ENCODE results near the gene MBD3L2. TPM values are rescaled to one million over a fixed set of nuclear protein-coding genes. Genes with fewer than 3 reads are reported as not detected.

MBD3L2 gene
- total RNA-seq, 1 donor from 2014 or later = not detected

DNA sequence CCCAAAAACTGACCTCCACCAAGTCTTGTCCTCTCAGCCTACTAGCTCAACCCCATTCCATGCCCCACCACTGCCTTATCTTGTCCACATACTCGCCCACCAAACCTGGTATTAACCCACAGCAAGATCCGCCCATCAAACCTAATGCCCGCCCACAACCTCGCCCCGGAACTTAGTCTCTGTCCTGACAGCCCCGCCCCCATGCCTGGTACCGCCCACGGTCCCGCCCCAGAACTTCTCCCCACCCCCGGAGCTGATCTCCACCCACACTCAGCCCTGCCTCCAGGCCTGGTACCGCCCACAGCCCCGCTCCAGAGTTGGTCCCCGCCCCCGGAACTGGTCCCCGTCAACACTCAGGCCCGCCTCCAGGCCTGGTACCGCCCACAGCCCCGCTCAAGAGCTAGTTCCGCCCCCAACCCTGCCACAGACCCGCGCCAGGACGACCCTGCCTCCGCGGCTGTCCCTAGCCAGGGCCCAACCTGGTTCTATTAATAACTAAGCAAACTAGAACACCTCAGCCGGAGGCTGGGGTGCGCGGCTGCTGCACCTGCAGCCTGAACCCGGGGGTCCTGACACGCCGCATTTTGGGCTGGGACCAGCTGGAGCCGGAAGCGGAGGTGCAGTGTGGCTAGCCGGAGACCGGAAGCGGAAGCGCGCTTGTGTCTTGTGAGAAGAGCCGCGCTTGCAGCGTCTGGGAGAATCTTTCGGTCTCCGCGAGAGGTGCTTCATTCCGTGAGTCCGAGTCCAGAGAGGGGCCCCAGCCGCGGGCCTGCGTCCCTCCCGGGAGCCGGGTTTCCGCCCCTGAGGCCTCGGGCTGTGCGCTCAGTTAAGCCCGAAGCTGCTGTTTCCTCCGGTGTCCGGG lies 20.2 kb downstream of the MBD3L2 start, which contains the start of gene ZNF557:
ZNF557 (plus strand) TSS at position 662 of the 862 bp plus-strand sequence. CDS start 5,372 bp downstream, outside the sequence.
- Histone ChIP-seq H3K27ac (no peak within 1 kb of the TSS), H3K9me3 (ENCODE audit: low read depth) (peaks cover 5% of the 10 kb centered on the region), H3K4me1 (peaks cover 3% of the 10 kb centered on the region), H3K4me2 (peak within 1 kb of the TSS; percentile 98), H3F3A (ENCODE audit: low read depth) (peaks cover 5% of the 10 kb centered on the region), H2AFZ (replicated peaks) (peak within 1 kb of the TSS; percentile 100), H3K79me2 (ENCODE audit: low read depth) (peaks cover 16% of the 10 kb centered on the region), H3K27me3 (no peaks in the 10 kb centered on the region), H3K9ac (peak within 1 kb of the TSS; percentile 60), H3K36me3 (peaks cover 4% of the 10 kb centered on the region), H4K20me1 (ENCODE audit: low read depth) (peaks cover 4% of the 10 kb centered on the region), H3K4me3 (peak within 1 kb of the TSS; percentile 98)
- Mint-ChIP-seq H3K27me3 (ENCODE audit: insufficient read depth, low read depth) (peaks cover 9% of the 10 kb centered on the region), H3K27ac (peak within 1 kb of the TSS; percentile 54), H3K4me1 (peaks cover 3% of the 10 kb centered on the region), H3K9me3 (peaks cover 20% of the 10 kb centered on the region), H3K4me3 (peak within 1 kb of the TSS; percentile 97), H3K36me3 (peaks cover 22% of the 10 kb centered on the region)
- peak; percentile 98 for DNase-seq (ENCODE audit: low spot score)
- no peak for TF ChIP-seq EZH2 (IDR thresholded peaks at IDR 0.05)
- TF ChIP-seq EZH2phosphoT487 (IDR thresholded peaks at IDR 0.05) = no peak
- TF ChIP-seq, protein P1, sequence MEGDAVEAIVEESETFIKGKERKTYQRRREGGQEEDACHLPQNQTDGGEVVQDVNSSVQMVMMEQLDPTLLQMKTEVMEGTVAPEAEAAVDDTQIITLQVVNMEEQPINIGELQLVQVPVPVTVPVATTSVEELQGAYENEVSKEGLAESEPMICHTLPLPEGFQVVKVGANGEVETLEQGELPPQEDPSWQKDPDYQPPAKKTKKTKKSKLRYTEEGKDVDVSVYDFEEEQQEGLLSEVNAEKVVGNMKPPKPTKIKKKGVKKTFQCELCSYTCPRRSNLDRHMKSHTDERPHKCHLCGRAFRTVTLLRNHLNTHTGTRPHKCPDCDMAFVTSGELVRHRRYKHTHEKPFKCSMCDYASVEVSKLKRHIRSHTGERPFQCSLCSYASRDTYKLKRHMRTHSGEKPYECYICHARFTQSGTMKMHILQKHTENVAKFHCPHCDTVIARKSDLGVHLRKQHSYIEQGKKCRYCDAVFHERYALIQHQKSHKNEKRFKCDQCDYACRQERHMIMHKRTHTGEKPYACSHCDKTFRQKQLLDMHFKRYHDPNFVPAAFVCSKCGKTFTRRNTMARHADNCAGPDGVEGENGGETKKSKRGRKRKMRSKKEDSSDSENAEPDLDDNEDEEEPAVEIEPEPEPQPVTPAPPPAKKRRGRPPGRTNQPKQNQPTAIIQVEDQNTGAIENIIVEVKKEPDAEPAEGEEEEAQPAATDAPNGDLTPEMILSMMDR (IDR thresholded peaks at IDR 0.05) = no peak

DNA sequence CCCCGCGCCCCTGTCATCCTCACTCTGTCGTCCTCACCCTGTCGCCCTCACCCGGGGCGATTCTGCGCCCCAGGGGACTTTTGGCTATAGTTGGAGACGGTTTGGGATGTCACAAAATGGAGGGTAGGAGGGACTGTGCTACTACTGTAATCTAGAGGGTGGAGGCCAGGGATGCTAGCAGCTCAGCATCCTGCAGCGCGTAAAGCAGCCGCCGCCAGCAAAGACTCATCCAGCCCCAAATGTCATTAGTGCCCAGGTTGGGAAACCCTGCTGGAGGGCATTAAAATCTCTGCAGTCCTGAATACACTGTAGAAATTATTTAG lies 20.7 kb downstream of the MBD3L2 start:
- no peak for DNase-seq (ENCODE audit: low spot score)
- peaks cover 4% of the 10 kb centered on the region for H4K20me1 ChIP-seq (ENCODE audit: low read depth)
- peak overlapping the region; percentile 97 for H3K4me3 Mint-ChIP-seq
- H3K36me3 ChIP-seq = peaks cover 4% of the 10 kb centered on the region
- H3K9ac ChIP-seq = peak overlapping the region; percentile 60
- H3K9me3 ChIP-seq (ENCODE audit: low read depth) = peaks cover 5% of the 10 kb centered on the region
- H3K4me1 ChIP-seq = peaks cover 3% of the 10 kb centered on the region
- H3K4me2 ChIP-seq = peak overlapping the region; percentile 98
- H3K9me3 Mint-ChIP-seq = peaks cover 23% of the 10 kb centered on the region
- H3K27me3 Mint-ChIP-seq (ENCODE audit: insufficient read depth, low read depth) = peaks cover 7% of the 10 kb centered on the region
- H3K4me1 Mint-ChIP-seq = peaks cover 3% of the 10 kb centered on the region
- peaks cover 5% of the 10 kb centered on the region for H3F3A ChIP-seq (ENCODE audit: low read depth)
- peak overlapping the region; percentile 100 for H2AFZ ChIP-seq (replicated peaks)
- H3K4me3 ChIP-seq = peak overlapping the region; percentile 98
- H3K27me3 ChIP-seq = no peaks in the 10 kb centered on the region
- no peak overlapping the region for H3K27ac ChIP-seq
- no peak for TF ChIP-seq EZH2 (IDR thresholded peaks at IDR 0.05)
- TF ChIP-seq EZH2phosphoT487 (IDR thresholded peaks at IDR 0.05) = no peak
- TF ChIP-seq, protein P1 (IDR thresholded peaks at IDR 0.05) = no peak
- no peak overlapping the region for H3K27ac Mint-ChIP-seq
- peaks cover 16% of the 10 kb centered on the region for H3K79me2 ChIP-seq (ENCODE audit: low read depth)
- H3K36me3 Mint-ChIP-seq = peaks cover 24% of the 10 kb centered on the region

DNA sequence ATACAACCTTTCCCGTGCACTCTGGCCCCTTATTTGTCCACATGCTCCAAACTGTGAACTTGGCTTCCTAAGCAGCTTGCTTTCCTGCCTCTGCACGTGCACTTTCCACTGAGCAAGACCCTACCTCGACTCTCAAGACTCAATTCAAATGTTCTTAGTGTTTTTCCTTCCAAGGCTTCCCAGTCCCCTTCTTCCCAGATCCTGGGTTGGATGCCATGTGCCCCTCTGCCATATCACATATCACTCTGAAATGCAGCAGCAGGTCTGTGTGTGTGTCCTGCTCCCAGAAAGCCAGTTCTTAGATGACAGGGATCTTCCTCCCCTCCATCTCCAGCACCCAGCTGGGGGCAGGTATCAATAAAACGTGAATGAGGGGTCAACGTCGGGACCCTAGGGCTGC lies 23.4 kb downstream of the MBD3L2 start:
- peaks cover 46% of the 10 kb centered on the region for H3K36me3 Mint-ChIP-seq
- peaks cover 14% of the 10 kb centered on the region for H3K36me3 ChIP-seq
- peaks cover 4% of the 10 kb centered on the region for H4K20me1 ChIP-seq (ENCODE audit: low read depth)
- TF ChIP-seq, protein P1 (IDR thresholded peaks at IDR 0.05) = no peak
- TF ChIP-seq EZH2 (IDR thresholded peaks at IDR 0.05) = no peak
- TF ChIP-seq EZH2phosphoT487 (IDR thresholded peaks at IDR 0.05) = no peak
- peaks cover 6% of the 10 kb centered on the region for H3K9me3 ChIP-seq (ENCODE audit: low read depth)
- H3K4me1 ChIP-seq = peaks cover 3% of the 10 kb centered on the region
- peaks cover 29% of the 10 kb centered on the region for H3K9me3 Mint-ChIP-seq
- peaks cover 5% of the 10 kb centered on the region for H3K27me3 Mint-ChIP-seq (ENCODE audit: insufficient read depth, low read depth)
- H3K79me2 ChIP-seq (ENCODE audit: low read depth) = peaks cover 16% of the 10 kb centered on the region
- no peak overlapping the region for H3K4me3 ChIP-seq
- H3K4me3 Mint-ChIP-seq = peak overlapping the region; percentile 79
- H3K27ac ChIP-seq = no peak overlapping the region
- peaks cover 5% of the 10 kb centered on the region for H3F3A ChIP-seq (ENCODE audit: low read depth)
- H3K4me1 Mint-ChIP-seq = peaks cover 3% of the 10 kb centered on the region
- H3K9ac ChIP-seq = no peak overlapping the region
- no peak overlapping the region for H2AFZ ChIP-seq (replicated peaks)
- DNase-seq (ENCODE audit: low spot score) = no peak
- no peak overlapping the region for H3K27ac Mint-ChIP-seq
- no peaks in the 10 kb centered on the region for H3K27me3 ChIP-seq
- H3K4me2 ChIP-seq = no peak overlapping the region
